Fibroblast of the aortic adventitia (primary cell): ENCODE results near the gene KRTAP26-1. TPM values are rescaled to one million over a fixed set of nuclear protein-coding genes. Genes with fewer than 3 reads are reported as not detected.

ENCODE experiments used
- DNase-seq: peaks from one replicate; pipeline ENCODE4 v3.0.0-alpha.2; 2010; ENCODE audit warnings: low read depth
- H3K4me3 ChIP-seq: 2 replicates; pipeline ENCODE4 v1.5.1; 2011; ENCODE audit warnings: low read depth, mild to moderate bottlenecking, control low read depth, low read length, moderate library complexity
- CTCF ChIP-seq: IDR thresholded peaks from 2 replicates; pipeline ENCODE4 v1.5.1; 2011; ENCODE audit warnings: mild to moderate bottlenecking, low read length, control low read depth, inconsistent platforms; ENCODE audit not compliant: insufficient read depth
- total RNA-seq: library from RNA; depleted of rRNA; stranded (reverse); fragments of >200 nt; gene quantifications from 2 replicates; pipeline ENCODE4 v1.2.3, GENCODE V29; 2012; ENCODE audit warnings: low replicate concordance

The KRTAP26-1 gene
- total RNA-seq = not detected in 2 replicates

GRCh38 chr21:30320215-30320614 is at the start of gene KRTAP26-1:
Gene KRTAP26-1 (minus strand): TSS chr21:30320315. CDS start chr21:30320035, 280 bp downstream.
- H3K4me3 ChIP-seq = no peak within 1 kb of the TSS
- no peak for DNase-seq

GRCh38 chr21:30355906-30356305 is 35.8 kb upstream of the KRTAP26-1 start:
- DNase-seq = no peak
- no peak for TF ChIP-seq CTCF
- no peak overlapping the region for H3K4me3 ChIP-seq

More at GRCh38 chr21:30320215-30320614, at the start of gene KRTAP26-1:
- TF ChIP-seq CTCF = no peak

- no peak for TF ChIP-seq CTCF
- no peak overlapping the region for H3K4me3 ChIP-seq
- DNase-seq = no peak
These were observed 34.3 kb upstream of the KRTAP26-1 start for GRCh38 chr21:30354308-30355005.

GRCh38 chr21:30351534-30351933 is 31.4 kb upstream of the KRTAP26-1 start:
- TF ChIP-seq CTCF = no peak
- no peak overlapping the region for H3K4me3 ChIP-seq
- no peak for DNase-seq

GRCh38 chr21:30349572-30349971 is 29.5 kb upstream of the KRTAP26-1 start:
- H3K4me3 ChIP-seq = no peak overlapping the region
- no peak for TF ChIP-seq CTCF
- DNase-seq = no peak

- no peak for DNase-seq
These were observed 28.4 kb upstream of the KRTAP26-1 start, which contains the start of gene KRTAP23-1 for GRCh38 chr21:30348506-30348905. Gene KRTAP23-1 (minus strand): TSS chr21:30348606. CDS start chr21:30348606, 0 bp downstream.

More at GRCh38 chr21:30348506-30348905, 28.4 kb upstream of the KRTAP26-1 start, which contains the start of gene KRTAP23-1:
- no peak within 1 kb of the TSS for H3K4me3 ChIP-seq
- TF ChIP-seq CTCF = no peak
